ENCODE results near the gene TBC1D22A. TPM values are rescaled to one million over a fixed set of nuclear protein-coding genes. Genes with fewer than 3 reads are reported as not detected.

The TBC1D22A gene
- total RNA-seq, 1 donor: 17.7 TPM

DNA sequence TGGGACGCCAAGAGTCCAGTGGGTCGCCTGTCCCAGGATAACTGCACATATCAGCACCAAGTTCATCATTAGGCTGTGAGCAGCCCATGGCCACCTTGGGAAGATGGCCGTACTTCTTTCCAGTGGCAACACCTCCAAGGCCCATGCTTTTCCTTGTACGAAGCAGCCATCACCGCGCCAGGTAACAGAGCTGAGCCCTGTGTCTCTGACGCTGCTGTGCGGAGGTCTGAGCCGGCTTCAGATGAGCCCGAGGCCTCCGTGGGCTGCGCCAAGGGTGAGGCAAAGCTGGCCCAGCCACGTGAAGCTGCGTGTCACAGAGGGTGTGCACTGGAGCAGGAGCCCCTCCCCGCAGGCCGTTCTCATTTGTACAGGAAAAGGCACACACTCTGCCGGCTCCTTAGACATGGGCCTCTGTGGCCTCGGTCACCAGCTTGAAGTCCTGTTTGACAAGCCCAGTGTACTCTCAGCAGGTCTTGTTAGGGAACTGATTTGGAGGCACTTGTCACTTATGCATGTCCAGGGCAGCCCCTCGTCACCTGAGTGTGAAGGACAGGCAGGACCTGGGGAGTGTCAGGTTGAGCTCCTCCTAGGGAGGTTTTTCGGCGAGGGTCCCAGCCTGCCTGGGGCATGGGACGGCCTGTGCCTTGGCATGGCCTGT is 401.5 kb downstream of the TBC1D22A start:
- Histone ChIP-seq H3K4me1 (ENCODE audit: insufficient read depth, low read length) (no peaks in the 10 kb centered on the region), H3K4me3 (ENCODE audit: insufficient read depth, low read length) (no peak overlapping the region)

DNA sequence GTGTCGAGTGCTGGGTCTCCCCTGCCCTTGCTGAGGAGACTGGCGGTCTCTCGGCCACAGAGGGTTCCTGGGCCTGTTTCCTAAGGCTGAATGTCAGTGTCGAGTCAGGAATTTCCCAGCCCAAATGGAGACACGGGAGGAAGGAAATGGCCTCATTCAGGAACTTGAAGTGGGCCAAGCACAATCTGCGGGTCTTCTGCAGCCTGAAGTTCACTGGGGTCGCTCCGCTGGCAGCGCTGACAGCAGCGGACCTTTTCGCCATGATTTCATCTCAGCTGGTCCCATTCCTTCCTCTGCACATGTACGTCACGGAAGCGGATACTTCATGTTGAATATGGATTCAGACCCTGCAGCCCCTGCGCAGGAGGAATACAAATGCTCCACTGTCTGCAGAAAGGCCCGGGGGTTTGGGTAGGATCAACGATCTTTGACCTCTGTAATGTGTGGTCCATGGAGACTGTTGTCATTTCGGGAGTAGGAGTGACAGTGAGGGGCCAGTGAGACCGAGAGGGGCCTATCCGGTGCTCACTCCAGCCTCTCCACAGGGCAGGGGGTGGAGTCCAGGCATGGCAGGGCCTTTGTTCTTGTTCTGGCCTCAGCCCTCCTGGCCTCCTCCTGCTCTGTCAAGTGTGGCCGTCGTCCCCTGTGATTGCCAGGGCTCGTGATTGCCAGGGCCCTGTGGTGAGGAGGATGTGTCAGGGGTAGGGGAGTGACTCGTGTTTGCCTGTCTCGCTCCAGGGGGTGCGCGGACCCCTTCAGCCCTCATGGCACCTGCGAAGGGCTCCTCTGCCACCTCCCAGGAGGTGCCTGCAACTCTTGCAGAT is 402.3 kb downstream of the TBC1D22A start:
- Histone ChIP-seq H3K79me2 (ENCODE audit: insufficient read depth, low read length) (no peaks in the 10 kb centered on the region), H3K4me1 (ENCODE audit: insufficient read depth, low read length) (no peaks in the 10 kb centered on the region), H4K20me1 (ENCODE audit: insufficient read depth, low read length) (no peaks in the 10 kb centered on the region), H3K4me2 (ENCODE audit: insufficient read depth, low read length) (no peak overlapping the region), H3K9me3 (ENCODE audit: low read depth, low read length) (no peaks in the 10 kb centered on the region), H3K27ac (ENCODE audit: low read depth, low read length) (no peak overlapping the region), H3K4me3 (ENCODE audit: insufficient read depth, low read length) (no peak overlapping the region), H3K27me3 (ENCODE audit: insufficient read depth, low read length) (no peaks in the 10 kb centered on the region), H3K36me3 (ENCODE audit: insufficient read depth, low read length) (no peaks in the 10 kb centered on the region), H2AFZ (ENCODE audit: low read length) (no peak overlapping the region)
- peak; percentile 55 for DNase-seq (ENCODE audit: insufficient read length, low spot score, missing footprints)
- TF ChIP-seq, protein P1, sequence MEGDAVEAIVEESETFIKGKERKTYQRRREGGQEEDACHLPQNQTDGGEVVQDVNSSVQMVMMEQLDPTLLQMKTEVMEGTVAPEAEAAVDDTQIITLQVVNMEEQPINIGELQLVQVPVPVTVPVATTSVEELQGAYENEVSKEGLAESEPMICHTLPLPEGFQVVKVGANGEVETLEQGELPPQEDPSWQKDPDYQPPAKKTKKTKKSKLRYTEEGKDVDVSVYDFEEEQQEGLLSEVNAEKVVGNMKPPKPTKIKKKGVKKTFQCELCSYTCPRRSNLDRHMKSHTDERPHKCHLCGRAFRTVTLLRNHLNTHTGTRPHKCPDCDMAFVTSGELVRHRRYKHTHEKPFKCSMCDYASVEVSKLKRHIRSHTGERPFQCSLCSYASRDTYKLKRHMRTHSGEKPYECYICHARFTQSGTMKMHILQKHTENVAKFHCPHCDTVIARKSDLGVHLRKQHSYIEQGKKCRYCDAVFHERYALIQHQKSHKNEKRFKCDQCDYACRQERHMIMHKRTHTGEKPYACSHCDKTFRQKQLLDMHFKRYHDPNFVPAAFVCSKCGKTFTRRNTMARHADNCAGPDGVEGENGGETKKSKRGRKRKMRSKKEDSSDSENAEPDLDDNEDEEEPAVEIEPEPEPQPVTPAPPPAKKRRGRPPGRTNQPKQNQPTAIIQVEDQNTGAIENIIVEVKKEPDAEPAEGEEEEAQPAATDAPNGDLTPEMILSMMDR (IDR thresholded peaks at IDR 0.05; ENCODE audit: extremely low read depth, low read depth, low read length): no peak

More for the DNA sequence above, 401.5 kb downstream of the TBC1D22A start:
- Histone ChIP-seq H3K4me2 (ENCODE audit: insufficient read depth, low read length) (no peak overlapping the region), H3K9me3 (ENCODE audit: low read depth, low read length) (no peaks in the 10 kb centered on the region), H3K27ac (ENCODE audit: low read depth, low read length) (no peak overlapping the region), H3K36me3 (ENCODE audit: insufficient read depth, low read length) (no peaks in the 10 kb centered on the region), H3K79me2 (ENCODE audit: insufficient read depth, low read length) (no peaks in the 10 kb centered on the region), H3K27me3 (ENCODE audit: insufficient read depth, low read length) (no peaks in the 10 kb centered on the region), H2AFZ (ENCODE audit: low read length) (no peak overlapping the region), H4K20me1 (ENCODE audit: insufficient read depth, low read length) (no peaks in the 10 kb centered on the region)
- DNase-seq (ENCODE audit: insufficient read length, low spot score, missing footprints): peak; percentile 66
- TF ChIP-seq, protein P1 (IDR thresholded peaks at IDR 0.05; ENCODE audit: extremely low read depth, low read depth, low read length): no peak

DNA sequence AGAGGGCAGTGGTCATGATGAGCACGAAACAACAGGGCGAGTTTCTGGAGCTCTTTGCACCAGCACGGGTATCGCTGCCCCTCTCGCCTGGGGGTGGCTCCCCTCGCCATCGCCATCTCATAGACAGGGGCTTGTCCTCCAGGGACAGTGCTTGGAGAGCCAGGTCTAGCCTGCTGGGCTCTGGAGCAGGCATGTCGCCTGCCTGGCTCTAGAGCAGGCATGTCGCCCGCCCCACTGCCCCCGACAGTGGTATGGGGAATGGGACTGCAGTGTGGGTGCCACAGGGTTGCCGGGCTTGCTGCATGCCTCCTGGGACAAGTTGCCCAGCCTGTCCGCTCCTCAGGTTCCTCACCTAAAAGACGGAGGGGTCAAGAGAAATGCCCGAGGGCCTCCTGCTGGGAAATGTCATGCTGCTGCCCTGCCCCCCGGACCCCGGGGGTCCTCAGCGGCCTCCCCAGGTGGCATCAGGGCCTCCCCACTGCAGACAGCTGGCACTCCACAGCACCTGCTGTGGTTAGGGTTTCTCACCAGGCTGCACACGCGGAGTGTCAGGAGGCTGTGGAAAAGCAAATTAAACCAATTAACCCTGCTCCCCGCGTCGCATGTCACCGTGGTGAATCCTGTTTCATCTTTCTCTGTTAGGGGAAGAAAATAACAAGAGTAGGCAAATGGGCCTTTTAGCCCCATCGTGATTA is 403.0 kb downstream of the TBC1D22A start:
- Histone ChIP-seq H3K9me3 (ENCODE audit: low read depth, low read length) (no peaks in the 10 kb centered on the region), H3K4me1 (ENCODE audit: insufficient read depth, low read length) (no peaks in the 10 kb centered on the region), H2AFZ (ENCODE audit: low read length) (no peak overlapping the region), H3K4me3 (ENCODE audit: insufficient read depth, low read length) (no peak overlapping the region), H3K4me2 (ENCODE audit: insufficient read depth, low read length) (no peak overlapping the region), H3K36me3 (ENCODE audit: insufficient read depth, low read length) (no peaks in the 10 kb centered on the region), H4K20me1 (ENCODE audit: insufficient read depth, low read length) (no peaks in the 10 kb centered on the region), H3K27ac (ENCODE audit: low read depth, low read length) (no peak overlapping the region), H3K79me2 (ENCODE audit: insufficient read depth, low read length) (no peaks in the 10 kb centered on the region), H3K27me3 (ENCODE audit: insufficient read depth, low read length) (no peaks in the 10 kb centered on the region)
- peak; percentile 62 for DNase-seq (ENCODE audit: insufficient read length, low spot score, missing footprints)
- TF ChIP-seq, protein P1 (IDR thresholded peaks at IDR 0.05; ENCODE audit: extremely low read depth, low read depth, low read length): no peak

DNA sequence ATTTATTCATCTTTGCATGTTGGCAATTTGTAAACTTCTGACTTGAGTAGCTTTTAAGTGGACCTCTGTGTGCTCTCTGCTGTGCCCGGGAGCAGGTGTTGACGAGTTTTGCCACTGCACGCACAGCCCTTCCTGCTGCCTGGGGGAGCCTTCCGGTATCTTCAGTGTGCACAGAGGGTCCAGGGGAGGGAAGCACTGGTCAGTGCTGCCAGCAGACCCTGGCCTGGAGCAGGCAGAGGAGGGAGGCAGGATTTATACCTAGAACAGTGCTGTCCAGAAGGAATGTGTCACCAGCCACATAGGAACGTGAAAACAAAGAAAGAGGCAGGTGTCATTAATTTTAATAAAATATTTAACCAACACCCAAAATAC is 403.6 kb downstream of the TBC1D22A start:
- H3K36me3 ChIP-seq (ENCODE audit: insufficient read depth, low read length): no peaks in the 10 kb centered on the region
- no peak overlapping the region for H3K4me2 ChIP-seq (ENCODE audit: insufficient read depth, low read length)
- H3K27ac ChIP-seq (ENCODE audit: low read depth, low read length): no peak overlapping the region
- H3K79me2 ChIP-seq (ENCODE audit: insufficient read depth, low read length): no peaks in the 10 kb centered on the region
- TF ChIP-seq, protein P1 (IDR thresholded peaks at IDR 0.05; ENCODE audit: extremely low read depth, low read depth, low read length): no peak
- no peak for DNase-seq (ENCODE audit: insufficient read length, low spot score, missing footprints)
- no peaks in the 10 kb centered on the region for H3K4me1 ChIP-seq (ENCODE audit: insufficient read depth, low read length)
- H4K20me1 ChIP-seq (ENCODE audit: insufficient read depth, low read length): no peaks in the 10 kb centered on the region
- no peak overlapping the region for H2AFZ ChIP-seq (ENCODE audit: low read length)
- no peaks in the 10 kb centered on the region for H3K27me3 ChIP-seq (ENCODE audit: insufficient read depth, low read length)
- H3K9me3 ChIP-seq (ENCODE audit: low read depth, low read length): no peaks in the 10 kb centered on the region
- H3K4me3 ChIP-seq (ENCODE audit: insufficient read depth, low read length): no peak overlapping the region

Measured in osteoblast (primary cell).